Measurements from ENCODE around the gene YJEFN3.

- TF ChIP-seq USF1 (CRISPR knock-in tag; IDR thresholded peaks at IDR 0.05): no peak
- no peak for TF ChIP-seq GABPB1 (CRISPR knock-in tag; IDR thresholded peaks at IDR 0.05)
These were observed 21.2 kb downstream of the YJEFN3 start for GRCh38 chr19:19549804-19550464.
